HG03457 (cell line): ENCODE data around the gene EHD1.

Experiments used
- ATAC-seq: cut with Tn5 transposase; IDR thresholded peaks from one replicate; pipeline ENCODE4 v1.9.1; 2021; ENCODE audit warnings: moderate number of reproducible peaks; ENCODE audit not compliant: unreplicated experiment

The EHD1 gene

DNA sequence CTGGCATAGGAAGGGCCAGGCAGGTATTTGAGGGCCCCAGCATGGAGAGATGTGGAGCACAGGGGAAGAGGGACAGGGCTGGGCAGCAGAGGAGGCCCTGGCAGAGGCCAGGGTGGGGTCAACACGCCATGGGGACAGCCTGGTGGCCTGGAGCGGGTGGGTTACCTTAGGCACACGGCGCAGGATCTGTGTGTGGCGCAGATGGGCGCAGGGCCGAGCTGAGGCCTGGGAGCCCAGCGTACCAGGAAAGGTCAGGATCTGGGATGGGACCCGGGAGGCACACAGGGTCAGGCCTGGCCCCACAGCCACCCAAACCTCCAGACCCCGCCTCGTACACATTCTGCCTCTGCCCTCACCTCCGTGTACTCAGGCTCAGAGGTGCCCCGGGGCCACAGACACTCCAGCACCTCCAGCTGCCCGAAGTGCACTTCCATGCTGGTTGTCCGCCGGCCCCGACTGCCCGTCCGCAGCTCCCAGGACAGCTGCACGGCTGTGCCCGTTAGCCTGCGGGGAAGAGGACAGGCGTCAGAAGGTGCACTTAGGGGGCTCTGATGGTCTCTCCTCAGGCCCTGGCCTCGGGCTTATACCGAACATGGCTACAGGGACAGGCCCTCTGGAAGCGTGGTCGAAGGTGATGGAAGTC is 32.2 kb upstream of the EHD1 start:
- no peak for ATAC-seq

DNA sequence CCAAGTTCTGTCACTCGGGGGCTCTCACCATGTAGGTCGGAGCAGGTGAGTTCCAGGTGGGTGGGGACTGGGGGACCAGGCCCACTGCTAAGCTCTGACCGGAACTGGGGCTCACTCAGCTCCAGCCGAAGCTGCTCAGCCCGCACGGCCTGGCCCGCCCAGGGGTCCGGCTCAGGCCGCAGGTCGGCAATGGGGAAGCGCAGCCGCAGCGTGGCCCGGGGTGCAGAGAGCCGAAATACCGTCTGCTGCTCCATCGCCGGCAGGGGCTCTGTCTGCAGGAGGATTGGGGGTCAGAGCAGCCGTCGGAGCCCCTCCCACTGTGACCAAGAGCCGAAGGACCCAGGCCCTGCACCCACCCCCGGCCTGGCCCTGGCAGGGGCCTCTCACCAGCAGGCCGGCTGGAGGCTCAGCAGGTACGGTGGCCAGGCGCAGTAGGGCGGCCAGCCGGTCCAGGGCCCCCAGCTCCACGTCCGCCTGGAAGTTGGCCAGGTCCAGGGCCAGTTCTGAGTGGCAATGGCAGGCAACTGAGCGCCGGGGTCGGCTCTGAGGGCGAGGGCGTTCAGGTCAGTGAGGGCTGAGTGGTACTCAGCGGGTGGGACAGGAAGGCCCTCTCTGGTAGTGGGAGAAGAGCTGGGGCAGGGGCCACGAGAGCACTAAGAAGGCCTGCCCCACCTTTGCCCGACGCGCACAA is 31.4 kb upstream of the EHD1 start:
- no peak for ATAC-seq

DNA sequence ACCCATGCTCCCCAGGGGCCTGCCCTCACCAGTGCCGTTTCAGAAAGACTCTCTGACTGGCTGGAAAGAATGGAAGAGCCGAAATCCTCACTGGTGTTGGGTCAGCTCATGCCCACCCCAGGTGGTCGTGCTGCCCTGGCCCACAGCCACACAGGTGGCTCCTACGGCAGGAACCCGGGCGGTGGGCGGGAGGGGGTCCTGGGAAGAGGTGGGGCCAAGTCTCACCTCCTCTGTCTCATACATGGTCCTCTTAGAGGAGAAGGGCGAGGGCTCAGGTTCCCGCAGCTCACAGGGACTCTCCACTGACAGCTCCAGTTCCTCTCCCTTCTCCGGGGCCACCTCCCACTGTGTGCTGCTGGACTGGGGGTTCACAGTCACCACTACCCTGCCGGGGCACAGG is 30.3 kb upstream of the EHD1 start:
- ATAC-seq: no peak

DNA sequence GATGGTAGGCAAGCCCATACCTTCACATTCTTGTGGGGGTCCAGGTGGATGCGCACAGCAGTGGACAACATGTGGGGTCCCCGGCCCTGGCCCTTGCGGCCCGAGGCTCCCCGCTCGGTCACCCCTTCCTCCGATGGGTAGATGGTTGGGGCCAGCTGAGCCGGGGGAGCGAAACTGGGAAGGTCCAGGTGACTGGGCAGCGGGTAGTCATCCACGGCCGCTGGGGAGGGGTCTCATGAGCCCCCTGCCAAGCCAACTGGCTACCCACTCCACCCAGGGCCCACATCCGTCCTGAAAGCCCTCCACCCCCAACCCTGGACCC is 27.9 kb upstream of the EHD1 start:
- ATAC-seq: no peak

DNA sequence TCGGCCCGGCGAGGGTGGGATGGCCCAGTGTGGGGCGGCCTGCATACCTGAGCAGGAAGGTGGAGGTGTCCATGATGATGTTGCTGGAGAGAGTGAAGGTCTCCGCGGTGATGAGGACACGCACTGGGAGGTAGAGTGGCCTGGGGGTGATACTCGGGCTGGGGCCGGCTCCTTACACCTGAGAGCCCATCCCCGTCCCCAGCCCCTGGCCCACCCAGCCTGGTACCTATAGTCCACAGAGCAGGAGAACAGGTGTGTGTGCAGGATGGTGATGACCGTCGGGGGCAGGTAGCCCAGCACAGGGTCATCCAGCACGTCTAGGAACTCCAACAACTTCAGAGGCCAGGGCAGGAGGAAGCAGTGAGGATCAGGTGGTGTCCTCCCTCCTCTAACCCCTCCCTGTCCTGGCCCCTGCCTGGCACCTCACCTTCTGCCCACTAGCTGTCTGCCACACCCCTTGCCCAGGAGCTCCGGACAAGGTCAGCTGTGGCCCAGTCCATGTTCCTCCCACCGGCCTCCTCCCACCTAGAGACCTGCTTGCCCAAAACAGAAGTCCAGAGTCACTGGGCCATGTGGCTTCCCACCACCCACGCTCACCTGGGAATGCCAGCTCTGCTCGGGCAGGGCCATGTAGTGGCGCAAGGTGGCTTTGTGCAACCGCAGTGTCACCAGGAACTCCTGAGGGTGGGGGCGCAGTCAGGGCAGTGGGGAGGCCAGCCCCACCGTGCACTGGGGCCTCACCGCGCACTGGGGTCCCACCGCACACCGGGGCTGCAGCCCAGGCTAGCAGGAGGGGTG is 27.3 kb upstream of the EHD1 start:
- ATAC-seq: no peak

DNA sequence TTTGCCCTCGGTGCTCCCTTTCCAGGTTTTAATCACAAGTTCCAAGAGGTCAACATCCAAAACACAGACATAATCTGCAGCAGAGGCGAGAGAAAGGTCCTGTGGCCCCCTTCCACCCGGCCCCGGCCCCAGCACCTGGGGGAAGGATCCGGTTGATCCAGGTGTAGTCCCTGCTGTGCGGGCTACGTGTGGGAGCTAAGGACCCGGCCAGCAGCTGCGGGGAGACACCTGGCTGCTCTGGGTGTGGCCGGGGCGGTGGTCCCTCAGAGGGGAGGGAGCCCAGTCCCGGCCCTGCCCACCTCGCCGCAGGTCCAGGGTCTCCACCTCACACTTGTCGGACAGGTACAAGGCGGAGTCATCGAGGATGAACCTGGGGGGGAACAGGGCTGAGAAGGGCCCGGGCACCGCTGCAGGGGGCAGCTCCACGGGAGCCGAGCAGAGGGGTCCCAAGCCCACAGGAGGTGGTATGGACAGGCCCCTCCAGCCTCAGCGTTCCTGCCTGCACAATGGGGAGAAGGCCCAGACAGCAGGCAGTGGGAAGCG is 24.9 kb upstream of the EHD1 start:
- no peak for ATAC-seq

DNA sequence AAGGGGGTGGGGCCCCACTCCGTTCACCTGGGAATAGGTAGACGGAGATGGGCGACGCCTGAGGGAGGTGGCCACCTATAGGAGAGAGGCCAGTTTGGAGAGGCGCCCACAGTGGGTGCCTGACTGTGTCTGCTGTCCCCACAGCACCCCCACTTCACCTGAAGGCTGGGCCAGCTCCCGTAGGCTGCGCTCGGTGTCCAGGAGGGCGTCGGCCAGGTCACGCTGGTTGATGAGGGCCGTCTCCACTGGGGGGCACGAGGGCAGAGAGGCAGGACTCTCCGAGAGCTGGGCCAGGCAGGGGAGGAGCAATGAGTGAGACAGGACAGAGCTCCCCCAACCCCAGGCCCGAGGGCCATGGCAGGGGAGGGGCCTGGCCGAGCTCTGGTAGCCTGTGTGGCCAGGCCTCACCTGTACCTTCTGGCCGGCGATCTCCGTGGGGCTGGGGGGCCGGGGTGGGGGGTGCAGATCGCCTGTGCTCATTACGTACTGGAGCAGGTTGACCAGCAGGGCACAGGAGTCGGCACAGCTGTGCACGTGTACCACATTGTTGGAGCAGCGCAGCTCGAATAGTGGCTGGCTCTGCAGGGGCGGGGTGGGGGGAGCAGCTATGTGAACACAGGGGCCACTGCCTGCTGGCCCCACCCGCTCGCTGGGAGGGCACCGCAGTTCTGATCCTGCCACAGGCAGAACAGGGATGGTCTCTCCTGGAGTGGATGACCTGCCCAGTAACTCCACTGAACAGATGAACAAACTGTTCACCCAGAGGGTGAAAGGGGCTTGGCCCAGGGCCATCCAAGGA is 23.9 kb upstream of the EHD1 start:
- ATAC-seq: no peak

DNA sequence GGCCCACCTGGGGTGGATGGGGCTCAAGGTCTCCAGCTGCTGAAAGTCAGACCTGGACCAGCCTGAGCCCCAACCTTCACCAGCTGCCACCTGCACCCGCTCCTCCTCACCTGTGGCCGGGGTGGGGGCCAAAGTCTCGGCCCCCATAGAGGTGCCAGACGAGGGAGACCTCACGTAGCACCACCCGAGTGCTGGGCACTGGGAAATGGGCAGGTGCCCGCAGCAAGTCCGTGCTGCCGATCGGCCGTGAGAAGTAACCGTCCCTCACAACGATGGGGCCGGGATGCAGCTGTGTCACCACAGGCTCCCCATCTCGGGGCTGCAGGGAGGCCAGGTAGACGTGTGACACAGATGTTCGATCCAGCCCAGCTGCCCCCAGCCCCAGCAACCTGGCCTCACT is 22.4 kb upstream of the EHD1 start:
- no peak for ATAC-seq

DNA sequence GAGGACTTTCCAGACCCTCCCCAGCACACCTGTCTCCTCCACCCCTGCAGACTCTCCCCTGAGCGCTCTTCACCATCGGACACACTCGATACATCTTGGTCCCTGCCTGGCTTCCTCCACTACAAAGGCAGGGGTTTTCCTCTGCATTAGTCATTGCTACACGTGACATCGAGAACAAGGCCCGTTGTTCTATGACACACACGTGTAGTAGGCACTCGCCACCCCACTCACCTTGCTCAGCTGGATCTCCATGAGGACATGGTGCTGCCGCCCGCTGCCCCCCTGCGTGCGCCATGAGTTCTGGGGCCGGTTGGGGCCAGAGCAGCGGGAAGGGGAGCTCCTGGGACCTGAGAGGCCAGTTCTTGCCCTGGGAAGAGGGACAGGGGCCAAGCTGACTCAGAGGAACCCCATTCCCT is 21.9 kb upstream of the EHD1 start:
- no peak for ATAC-seq

DNA sequence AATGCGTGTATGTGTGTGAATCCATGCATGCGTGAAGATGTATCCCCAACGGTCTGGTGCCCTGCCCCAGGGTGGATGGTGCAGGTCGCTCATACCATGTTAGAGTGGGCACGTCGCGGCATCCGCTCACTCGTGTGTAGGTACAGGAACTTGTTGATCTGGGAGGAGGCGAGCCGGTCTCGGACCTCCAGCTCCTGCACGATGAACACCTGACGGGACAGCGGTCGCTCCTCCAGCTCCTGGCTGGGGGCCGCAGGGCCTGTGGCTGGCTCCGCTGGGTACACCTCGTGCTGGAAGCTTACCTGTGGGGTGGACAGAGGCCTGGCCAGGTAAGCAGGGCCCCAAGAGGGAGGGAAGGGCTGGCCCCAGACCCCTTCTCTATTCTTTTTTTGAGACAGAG is 20.1 kb upstream of the EHD1 start:
- no peak for ATAC-seq

DNA sequence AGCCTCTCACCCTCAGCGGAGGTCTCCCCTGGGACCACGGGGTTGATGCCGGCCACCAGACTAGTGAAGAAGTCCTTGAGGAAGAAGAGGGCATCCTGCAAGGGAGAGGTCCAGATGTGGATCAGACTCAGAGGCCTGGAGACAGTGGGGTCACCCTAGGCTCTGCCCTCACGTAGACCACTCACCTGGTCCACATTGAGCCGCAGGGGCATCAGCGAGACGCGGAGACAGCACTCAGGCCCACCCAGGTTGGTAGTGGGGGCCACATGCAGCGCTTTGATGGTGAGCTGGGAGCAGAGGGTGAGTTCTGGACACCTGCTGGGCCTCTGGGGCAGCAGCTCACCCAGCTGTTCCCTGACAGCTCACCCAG is 19.6 kb upstream of the EHD1 start:
- no peak for ATAC-seq

DNA sequence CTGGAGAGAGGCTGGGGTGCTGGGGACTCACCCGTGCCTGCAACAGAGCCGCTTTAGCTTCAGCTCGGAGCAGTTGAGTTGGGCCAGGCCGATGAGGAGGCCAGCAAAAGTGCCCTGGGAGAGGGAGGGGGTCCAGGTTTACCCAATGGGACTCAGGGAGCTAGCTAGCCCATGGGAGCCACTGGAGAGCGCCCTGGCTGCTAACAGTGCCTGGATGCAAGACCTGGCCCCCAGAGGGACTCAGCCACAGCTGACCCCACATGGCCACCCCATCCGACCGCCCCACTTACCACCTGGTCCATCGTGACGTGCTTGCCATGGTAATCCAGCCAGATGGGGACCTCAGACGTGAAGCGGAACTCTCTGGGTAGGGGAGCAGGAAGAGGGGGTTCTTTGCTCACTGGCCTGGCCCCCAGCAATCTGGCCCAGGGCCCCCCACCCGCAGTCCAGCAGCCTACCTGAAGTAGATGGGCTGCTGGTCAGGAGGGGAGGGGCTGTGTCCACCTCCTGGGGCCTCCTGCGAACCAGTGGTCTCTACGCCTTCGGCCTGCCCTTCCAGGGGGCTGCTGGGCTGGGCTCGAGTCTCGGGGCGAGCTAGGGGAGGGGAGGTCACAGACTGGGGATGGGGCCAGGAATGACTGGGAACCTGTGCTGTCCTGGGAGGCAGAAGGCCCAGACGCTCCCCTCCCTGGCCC is 19.1 kb upstream of the EHD1 start:
- no peak for ATAC-seq

DNA sequence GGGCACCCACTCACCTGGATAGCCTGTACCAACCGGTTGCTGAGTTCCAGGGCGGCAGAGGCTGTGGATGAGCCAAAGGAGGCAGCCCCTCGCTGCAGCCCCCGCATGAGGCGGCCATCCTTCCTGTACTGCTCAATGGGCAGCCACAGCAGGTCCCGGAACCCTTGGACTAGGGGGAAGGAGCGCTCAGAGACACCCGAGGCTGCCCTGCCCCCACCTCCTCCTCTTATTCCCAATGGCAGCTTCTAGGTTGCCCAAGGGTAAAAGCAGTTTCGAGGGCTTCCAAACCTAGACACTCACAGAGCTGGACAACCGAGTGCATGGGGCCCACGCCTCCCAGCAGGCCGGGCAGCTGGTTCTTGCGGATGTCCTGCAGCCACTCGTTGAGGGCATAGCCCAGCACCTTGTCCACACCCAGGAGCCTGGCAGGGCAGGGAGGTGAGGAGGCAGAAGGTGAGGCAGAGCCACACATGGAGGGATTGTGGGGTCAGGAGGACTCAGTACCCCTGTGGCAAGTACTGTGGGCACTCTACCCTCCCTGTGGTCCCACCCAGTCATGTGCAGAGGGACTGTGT is 18.1 kb upstream of the EHD1 start:
- ATAC-seq: no peak

DNA sequence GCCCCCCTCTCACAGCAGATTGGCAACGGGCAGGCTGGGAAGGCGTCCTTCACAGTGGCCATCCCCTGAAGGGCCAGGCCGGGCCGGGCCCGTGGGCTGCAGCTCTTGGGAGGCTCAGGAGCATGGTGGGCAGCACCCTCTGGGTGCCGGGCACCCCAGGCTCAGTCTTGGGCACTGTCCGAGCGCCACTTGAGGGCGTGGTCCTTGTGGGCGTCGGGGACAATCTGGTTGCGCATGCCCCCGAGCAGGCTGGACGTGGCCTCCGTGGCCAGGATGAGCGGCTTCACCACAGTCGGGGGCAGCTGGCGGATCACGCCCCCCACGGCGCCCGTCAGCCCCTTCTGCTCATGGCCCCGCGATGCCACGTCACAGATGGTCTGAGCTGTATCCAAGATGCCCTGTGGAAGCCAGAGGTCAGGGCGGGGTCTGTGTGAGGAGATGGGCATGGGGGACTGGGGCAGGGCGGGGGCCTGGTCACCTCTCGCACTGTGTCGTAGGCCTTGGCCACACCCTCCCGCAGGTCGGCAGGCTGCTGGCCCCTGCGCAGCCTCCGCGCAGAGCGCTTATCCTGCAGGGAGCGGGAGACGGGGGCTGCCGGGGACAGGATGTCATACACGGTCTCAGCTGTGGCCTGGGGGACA is 16.5 kb upstream of the EHD1 start:
- ATAC-seq: no peak

DNA sequence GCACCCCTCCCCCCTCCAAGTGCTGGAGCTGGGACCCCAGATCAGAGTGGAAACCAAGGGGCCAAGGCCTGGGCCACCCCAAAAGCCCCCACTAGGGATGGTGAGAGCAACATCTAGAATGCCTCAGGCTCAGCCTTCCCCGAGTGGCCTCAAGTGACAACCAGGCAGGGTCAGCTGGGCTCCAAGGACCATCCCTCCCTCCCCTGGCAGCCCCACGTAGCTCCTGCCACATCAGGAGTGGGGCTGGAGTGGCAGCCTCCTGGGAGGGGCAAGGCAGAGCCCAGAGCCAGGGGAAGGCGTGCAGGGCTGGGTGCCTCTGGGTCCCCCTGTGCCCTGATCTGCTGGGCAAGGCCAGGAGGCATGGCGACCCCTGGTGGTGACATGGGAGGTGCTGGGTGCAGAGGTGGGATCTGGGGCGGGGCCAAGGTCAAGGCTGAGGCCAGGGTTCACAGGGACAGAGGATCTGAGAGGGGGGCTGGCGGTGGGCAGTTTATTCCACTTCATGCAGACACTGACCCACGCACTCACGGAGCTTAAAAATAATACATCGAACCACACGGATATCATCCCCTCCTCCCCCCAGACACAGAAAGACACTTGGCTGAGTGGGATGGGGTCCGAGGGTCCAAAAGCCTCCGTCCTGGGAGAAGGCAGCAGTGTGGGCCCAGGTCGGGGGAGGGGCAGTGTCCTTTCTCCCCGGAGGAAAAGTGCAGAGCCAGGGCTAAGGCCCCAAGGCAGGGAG is 15.8 kb upstream of the EHD1 start:
- ATAC-seq: no peak

DNA sequence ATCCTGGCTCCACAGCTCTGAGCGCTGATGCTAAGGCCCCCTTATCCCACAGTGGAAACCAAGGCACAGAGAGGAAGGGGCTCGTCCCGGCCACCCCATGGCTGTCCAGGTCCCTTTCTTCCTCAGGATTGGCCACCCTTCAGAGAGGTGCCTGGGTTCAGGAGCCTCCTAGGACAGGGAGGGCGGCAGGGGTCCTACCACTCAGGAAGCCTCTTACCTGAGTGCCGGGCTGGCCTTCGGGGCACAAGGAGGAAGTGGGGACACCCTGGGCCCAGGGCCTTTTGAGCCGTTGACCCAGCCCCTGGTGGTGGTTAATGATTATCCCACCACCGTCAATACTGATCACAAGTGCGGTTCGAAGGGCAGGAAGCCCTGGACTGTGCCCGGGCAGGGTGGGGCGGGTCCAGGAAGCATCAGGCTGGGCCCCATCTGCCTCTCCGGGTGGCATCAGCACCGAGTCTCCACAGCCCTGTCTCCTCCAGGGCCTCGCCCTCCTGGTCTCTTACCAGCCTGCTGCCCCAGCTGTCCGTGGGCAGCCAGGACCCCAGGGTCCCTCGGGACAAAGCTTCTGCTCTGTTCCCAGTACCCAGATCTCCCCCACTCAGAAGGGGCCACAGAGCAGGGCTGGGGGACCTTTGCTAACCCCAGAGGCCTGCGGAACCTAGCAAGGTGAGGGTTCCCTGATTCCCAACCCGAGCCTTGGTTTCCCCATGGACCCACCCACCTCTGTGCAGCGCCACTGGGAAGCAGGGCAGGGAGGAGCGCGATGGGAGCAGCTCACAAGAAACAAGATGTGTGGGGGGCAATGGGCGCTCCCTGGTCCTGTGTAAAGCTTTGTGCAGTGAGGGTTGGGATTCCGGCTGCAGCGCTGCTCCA is 15.0 kb upstream of the EHD1 start:
- no peak for ATAC-seq

DNA sequence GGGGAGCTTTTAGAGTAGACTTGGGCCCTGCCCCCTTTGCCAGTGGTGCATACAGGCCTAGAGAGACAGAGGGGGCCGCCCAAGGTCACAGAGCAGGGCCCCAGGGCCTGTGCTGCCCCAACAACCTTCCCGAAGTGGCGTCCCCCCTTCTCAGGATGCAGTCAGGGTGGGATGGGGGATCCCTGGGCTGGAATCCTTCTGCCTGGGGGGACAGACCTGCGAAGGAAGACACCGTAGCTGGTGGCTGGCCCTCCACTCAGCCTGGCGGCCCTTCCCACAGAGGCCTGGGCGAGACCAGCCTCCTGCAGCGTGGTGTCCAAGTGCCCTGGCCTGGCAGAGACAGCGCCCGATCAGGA is 14.4 kb upstream of the EHD1 start:
- no peak for ATAC-seq

DNA sequence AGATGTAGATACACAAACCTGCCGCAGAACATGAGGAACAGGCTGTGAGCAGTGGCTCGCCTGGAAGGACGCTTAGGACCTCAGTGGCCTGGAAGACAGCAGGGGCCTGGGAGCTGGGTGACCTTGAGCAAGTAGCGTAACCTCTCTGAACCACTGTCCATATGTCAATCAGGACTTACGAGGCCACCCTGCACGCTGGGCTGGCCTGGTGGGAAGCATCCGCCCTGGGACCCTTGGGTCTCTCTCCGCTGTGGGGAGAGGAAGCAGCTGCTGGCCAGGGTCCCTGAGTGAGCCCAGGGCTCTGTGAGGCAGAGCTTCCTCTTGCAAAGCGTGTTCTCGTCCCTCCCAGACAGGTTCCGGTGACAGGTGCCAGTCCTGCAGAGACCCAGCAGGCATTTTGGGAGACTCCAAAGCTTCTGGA is 14.0 kb upstream of the EHD1 start:
- ATAC-seq: no peak
